Hepatocyte (in vitro differentiated cells): ENCODE data around the gene MAGI2.

Source experiments
- CTCF ChIP-seq: fragments of 200-600 bp; sonication (generic); IDR thresholded peaks from 2 replicates; pipeline ENCODE4 v1.5.1; 2016; ENCODE audit warnings: antibody characterized with exemption, mild to moderate bottlenecking; ENCODE audit not compliant: poor library complexity
- EZH2 ChIP-seq: fragments of 200-600 bp; sonication (generic); IDR thresholded peaks from 2 replicates; pipeline ENCODE4 v1.6.1; 2016; ENCODE audit warnings: antibody characterized with exemption, mild to moderate bottlenecking, borderline replicate concordance
- EZH2phosphoT487 ChIP-seq: fragments of 200-600 bp; sonication (generic); IDR thresholded peaks from one replicate; pipeline ENCODE4 v1.6.1; 2018; ENCODE audit warnings: antibody characterized with exemption, mild to moderate bottlenecking, low read depth, moderate library complexity; ENCODE audit not compliant: unreplicated experiment, severe bottlenecking

- TF ChIP-seq EZH2 (no peak), CTCF (no peak), EZH2phosphoT487 (no peak)
These were observed 33.0 kb downstream of the MAGI2 start for GRCh38 chr7:79420464-79420863.
